GM12891 (cell line): ENCODE measurements around the gene PI16.

Source experiments
- DNase-seq: peaks from one replicate; pipeline ENCODE4 v3.0.0; 2011; ENCODE audit warnings: low spot score; ENCODE audit not compliant: insufficient read length
- FAIRE-seq: peaks from 2 replicates; lab custom pipeline; 2011; peaks lifted over from hg19 to GRCh38; lab: Jason Lieb, UNC
- PAX5 ChIP-seq: IDR thresholded peaks from 2 replicates; pipeline ENCODE4 v1.6.1; 2011; ENCODE audit warnings: low read length, moderate library complexity, mild to moderate bottlenecking; ENCODE audit not compliant: insufficient read depth, severe bottlenecking
- POLR2A ChIP-seq: IDR thresholded peaks from 2 replicates; pipeline ENCODE4 v1.6.1; 2011; ENCODE audit warnings: low read depth, low read length, control low read depth
- POLR2AphosphoS5 ChIP-seq: IDR thresholded peaks from 2 replicates; pipeline ENCODE4 v1.6.1; 2011; ENCODE audit warnings: low read depth, low read length, control low read depth
- POU2F2 ChIP-seq: IDR thresholded peaks from 2 replicates; pipeline ENCODE4 v1.6.1; 2011; ENCODE audit warnings: low read depth, mild to moderate bottlenecking, control low read depth, low read length, moderate library complexity
- SPI1 ChIP-seq: IDR thresholded peaks from 2 replicates; pipeline ENCODE4 v1.6.1; 2011; ENCODE audit warnings: low read depth, low read length, control low read depth
- TAF1 ChIP-seq: IDR thresholded peaks from 2 replicates; pipeline ENCODE4 v1.6.1; 2011; ENCODE audit warnings: low read depth, low read length, control low read depth

Gene PI16

DNA sequence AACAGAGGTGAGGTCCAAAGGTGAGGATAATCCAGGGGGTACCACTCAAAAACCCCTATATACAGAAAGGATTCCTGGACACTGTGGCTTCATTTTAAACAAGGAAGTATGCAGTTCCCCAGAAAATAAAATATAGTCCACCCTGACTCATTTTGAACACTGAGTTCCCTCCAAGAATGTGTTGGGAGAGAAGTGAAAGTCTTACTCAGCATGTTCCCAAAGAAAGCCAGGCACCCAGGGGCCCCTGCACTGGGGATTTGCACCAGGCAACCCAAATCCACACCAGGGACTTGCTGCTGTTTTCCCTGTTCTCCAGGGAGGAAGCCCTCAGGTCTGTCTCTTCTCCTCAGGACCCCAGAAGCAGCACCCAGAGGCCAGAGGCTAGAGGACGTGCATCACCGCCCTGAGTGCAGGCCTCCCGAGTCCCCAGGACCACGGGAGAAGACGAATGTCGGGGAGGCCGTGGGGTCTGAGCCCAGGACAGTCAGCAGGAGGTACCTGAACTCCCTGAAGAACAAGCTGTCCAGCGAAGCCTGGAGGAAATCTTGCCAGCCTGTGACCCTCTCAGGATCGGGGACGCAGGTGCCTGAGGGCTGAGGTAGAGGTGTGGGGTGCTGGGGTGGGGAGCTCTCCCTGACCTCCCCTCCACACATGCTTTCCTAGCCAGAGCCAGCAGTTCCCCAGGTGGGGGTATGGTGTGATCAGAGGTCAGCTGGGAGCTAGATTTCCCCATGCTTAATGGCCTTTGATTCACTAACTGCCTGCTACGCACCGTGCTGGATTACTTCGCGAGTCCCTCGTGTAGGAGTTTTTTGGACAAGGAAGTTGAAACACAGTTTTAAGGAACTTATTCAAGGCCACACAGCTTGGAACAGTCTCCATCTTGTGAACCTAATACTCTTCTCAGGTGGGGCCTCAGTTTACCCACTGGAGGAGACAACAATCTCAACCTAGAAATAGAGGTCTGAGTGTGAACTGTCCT, 54.2 kb downstream of the PI16 start:
- no peak for TF ChIP-seq PAX5
- no peak for TF ChIP-seq POU2F2
- no peak for TF ChIP-seq TAF1
- TF ChIP-seq POLR2AphosphoS5 = no peak
- no peak for TF ChIP-seq POLR2A
- no peak for TF ChIP-seq SPI1
- DNase-seq = no peak
- no peak for FAIRE-seq

DNA sequence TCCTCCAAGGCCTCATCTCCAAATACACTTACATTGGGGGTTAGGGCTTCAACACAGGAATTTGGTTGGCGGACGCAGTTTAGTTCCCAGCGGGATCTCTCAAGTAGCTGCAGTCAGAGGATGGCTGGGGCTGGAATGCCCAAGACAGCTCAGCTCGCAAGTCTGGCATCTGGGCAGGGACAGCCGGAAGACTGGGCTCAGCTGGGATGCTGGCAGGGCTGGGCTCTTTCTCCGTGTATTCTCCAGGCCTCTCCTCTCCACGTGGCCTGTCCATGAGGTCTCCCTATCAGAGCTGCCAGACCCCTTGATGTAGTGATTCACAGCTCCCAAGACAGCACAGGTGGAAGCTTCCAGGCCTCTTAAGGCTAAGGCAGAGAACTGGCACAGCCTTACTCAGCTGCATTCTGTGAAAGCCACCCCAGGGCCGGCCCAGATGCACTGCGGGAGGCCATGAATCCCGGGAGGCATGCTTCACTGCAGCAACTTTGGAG, 55.9 kb downstream of the PI16 start:
- DNase-seq (no peak), FAIRE-seq (no peak)
- TF ChIP-seq POLR2AphosphoS5 = no peak
- no peak for TF ChIP-seq TAF1
- no peak for TF ChIP-seq SPI1
- TF ChIP-seq PAX5 = no peak
- no peak for TF ChIP-seq POU2F2
- TF ChIP-seq POLR2A = no peak

DNA sequence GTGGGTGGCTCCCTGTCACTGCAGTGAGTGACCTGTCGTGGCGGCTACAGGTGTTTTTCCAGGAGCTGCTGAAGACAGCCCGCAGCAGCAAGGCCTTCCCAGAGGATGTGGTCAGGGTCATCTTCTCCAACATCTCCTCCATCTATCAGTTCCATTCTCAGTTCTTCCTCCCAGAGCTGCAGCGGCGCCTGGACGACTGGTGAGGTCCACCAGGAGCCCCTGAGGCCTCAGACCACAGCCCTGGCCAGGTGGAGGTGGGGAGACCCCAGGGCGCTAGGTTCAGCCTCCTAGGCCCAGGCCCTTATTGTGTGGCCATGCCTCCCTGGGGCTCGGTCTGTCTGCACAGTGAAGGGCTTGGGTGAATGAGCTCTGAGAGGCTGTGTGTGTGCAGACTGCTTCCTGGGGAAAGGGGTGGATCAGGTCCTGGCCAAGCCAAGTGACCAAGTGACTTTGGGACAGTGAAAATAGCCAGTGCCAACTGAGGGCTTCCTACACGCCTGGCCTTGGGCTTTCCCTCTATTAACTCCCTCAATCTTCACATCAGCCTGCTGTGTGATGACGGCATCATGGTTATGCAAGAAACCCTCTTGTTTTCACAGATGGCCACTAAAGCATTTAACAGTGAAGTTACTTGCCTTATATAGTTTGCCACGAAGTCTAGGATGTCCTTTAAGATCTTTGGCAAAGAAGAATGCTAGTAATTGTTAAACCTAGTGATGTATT, 57.3 kb downstream of the PI16 start:
- TF ChIP-seq POU2F2 = no peak
- no peak for TF ChIP-seq POLR2A
- no peak for TF ChIP-seq SPI1
- no peak for FAIRE-seq
- no peak for DNase-seq

DNA sequence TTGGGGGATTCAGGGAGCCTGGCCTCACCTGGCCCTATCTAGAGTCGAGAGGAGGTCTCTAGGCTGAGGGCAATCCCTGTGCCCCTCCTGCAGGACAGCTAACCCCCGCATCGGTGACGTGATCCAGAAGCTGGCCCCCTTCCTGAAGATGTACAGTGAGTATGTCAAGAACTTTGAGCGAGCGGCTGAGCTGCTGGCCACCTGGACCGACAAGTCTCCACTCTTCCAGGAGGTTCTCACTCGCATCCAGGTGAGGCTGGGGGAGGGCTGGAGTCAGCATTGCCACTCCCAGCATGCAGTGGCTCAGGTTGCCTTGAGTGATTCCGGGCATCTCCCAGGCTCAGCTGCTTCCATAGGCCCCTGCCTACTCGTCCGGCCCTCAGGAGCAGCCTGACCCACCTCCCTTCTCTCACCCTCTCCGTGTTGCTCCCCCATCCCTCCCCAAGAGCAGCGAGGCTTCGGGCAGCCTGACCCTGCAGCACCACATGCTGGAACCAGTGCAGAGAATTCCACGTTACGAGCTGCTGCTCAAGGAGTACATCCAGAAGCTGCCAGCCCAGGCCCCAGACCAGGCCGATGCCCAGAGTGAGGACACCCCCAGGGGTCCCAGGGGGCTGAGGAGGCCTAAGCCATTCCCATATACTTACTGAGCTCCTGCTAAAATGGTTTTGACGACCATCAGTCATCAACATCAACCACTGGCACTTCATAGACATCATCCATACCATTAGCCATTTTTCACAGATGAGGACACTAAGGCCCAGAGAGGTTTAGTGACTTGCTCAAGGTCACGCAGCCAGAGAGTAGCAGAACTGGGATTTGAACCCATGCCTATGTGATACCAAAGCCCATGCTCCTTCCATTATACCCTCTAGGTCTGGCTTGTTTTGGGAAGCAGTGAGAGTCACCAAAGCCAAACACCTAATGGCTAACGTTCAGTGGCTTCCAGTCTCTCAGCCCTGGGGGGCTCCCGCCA, 59.3 kb downstream of the PI16 start:
- FAIRE-seq (no peak), DNase-seq (no peak)
- no peak for TF ChIP-seq POLR2A
- TF ChIP-seq POLR2AphosphoS5 = no peak
- no peak for TF ChIP-seq TAF1
- TF ChIP-seq PAX5 = no peak
- TF ChIP-seq POU2F2 = no peak
- TF ChIP-seq SPI1 = no peak
